Endodermal cell (in vitro differentiated cells): ENCODE data around the gene UNC13C. TPM values are rescaled to one million over a fixed set of nuclear protein-coding genes. Genes with fewer than 3 reads are reported as not detected.

Source experiments
- DNase-seq: peaks from one replicate; pipeline ENCODE4 v3.0.0-alpha.2; 2017
- H3K27ac ChIP-seq: 2 replicates; pipeline ENCODE4 v1.5.1; 2013; ENCODE audit warnings: mild to moderate bottlenecking, low read depth, low read length, moderate library complexity
- H3K27me3 ChIP-seq: 2 replicates; pipeline ENCODE4 v1.6.1; 2013; ENCODE audit warnings: mild to moderate bottlenecking, low read length, moderate library complexity; ENCODE audit not compliant: insufficient read depth, control insufficient read depth, poor library complexity, severe bottlenecking
- H3K36me3 ChIP-seq: 2 replicates; pipeline ENCODE4 v1.7.0; 2013; ENCODE audit warnings: mild to moderate bottlenecking, low read length, moderate library complexity; ENCODE audit not compliant: control insufficient read depth, insufficient read depth
- H3K4me1 ChIP-seq: one replicate; pipeline ENCODE4 v1.7.0; 2013; ENCODE audit warnings: low read length; ENCODE audit not compliant: control insufficient read depth, insufficient read depth
- H3K4me3 ChIP-seq: 2 replicates; pipeline ENCODE4 v1.5.1; 2013; ENCODE audit warnings: mild to moderate bottlenecking, low read length, moderate library complexity
- H3K9ac ChIP-seq: 2 replicates; pipeline ENCODE4 v1.6.1; 2013; ENCODE audit warnings: mild to moderate bottlenecking, low read length, moderate library complexity; ENCODE audit not compliant: poor library complexity, severe bottlenecking; ENCODE audit errors: extremely low read depth
- H3K9me3 ChIP-seq: 2 replicates; pipeline ENCODE4 v1.6.1; 2013; ENCODE audit warnings: mild to moderate bottlenecking, low read length, moderate library complexity; ENCODE audit not compliant: control insufficient read depth
- H3K27ac Mint-ChIP-seq: 2 replicates; pipeline ENCODE4 v1.8.0; 2020; ENCODE audit warnings: mixed read lengths
- H3K27me3 Mint-ChIP-seq: 2 replicates; pipeline ENCODE4 v1.8.0; 2021; ENCODE audit warnings: mild to moderate bottlenecking, mixed read lengths; ENCODE audit not compliant: insufficient read depth
- H3K36me3 Mint-ChIP-seq: 2 replicates; pipeline ENCODE4 v1.8.0; 2020; ENCODE audit warnings: low read depth, mixed read lengths
- H3K4me1 Mint-ChIP-seq: 2 replicates; pipeline ENCODE4 v1.8.0; 2020; ENCODE audit warnings: mixed read lengths
- H3K4me3 Mint-ChIP-seq: 2 replicates; pipeline ENCODE4 v1.8.0; 2020; ENCODE audit warnings: mild to moderate bottlenecking, moderate library complexity, mixed read lengths
- H3K9me3 Mint-ChIP-seq: 2 replicates; pipeline ENCODE4 v1.8.0; 2020; ENCODE audit warnings: mild to moderate bottlenecking, mixed read lengths
- WGBS, 2 experiments: methylation state at CpG; one replicate each; pipeline versions ENCODE4 v1.1.5 to v1.1.7; 2013; ENCODE audit warnings: missing lambda C conversion rate in 2 of 2, mixed read lengths in 1 of 2; ENCODE audit not compliant: insufficient coverage in 1 of 2, insufficient read length in 1 of 2; 5-methylcytosine and 5-hydroxymethylcytosine counted together
- total RNA-seq, 2 donors: library from RNA; stranded (reverse); fragmentation: NEBNext Ultra II Directional in 1 of 2; extraction: Animal tissue kit (Norgen Biotek cat#: 25700) in 1 of 2; gene quantifications; 2 replicates in 1 of 2; 3 replicates in 1 of 2; pipeline ENCODE4 v1.2.1, GENCODE V29; 2021
- TF ChIP-seq, protein P1 (sequence below): fragments of 200-600 bp; sonication (generic); conservative IDR thresholded peaks from 2 replicates; pipeline ENCODE4 v1.5.0; 2021; ENCODE audit warnings: antibody characterized with exemption, mild to moderate bottlenecking

UNC13C gene
- total RNA-seq, 2 donors from 2014 or later, result 7.2 to 19.9 TPM

DNA sequence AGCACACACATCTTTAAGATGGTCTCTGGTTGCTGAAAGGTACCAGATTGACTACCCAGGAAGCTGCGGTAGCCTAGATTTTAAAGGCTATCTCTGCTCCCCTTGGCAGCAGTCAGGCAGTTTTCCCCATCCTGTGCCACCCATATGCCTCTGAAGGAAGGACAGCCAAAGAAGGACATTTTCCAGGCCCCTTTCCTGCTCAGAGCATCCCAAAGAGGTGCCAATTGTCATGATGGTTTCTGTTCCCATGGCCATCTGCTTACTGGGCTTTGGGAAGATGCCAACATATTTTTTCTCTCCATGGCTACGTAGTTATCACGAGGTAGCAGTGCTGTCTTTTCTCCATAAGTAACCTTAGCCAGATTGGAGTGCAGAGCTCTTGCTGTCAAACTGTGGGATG is 39.7 kb downstream of the UNC13C start:
- peaks cover 21% of the 10 kb centered on the region for H3K36me3 Mint-ChIP-seq
- no peaks in the 10 kb centered on the region for H3K27me3 ChIP-seq
- WGBS, 2 experiments, result 88 to 97% methylated on average over 3 of the region's 3 CpGs
- H3K4me1 Mint-ChIP-seq, result no peaks in the 10 kb centered on the region
- H3K4me1 ChIP-seq, result no peaks in the 10 kb centered on the region
- H3K9ac ChIP-seq, result no peak overlapping the region
- H3K9me3 ChIP-seq, result no peaks in the 10 kb centered on the region
- H3K36me3 ChIP-seq, result no peaks in the 10 kb centered on the region
- no peak overlapping the region for H3K4me3 Mint-ChIP-seq
- H3K4me3 ChIP-seq, result no peak overlapping the region
- no peak overlapping the region for H3K27ac Mint-ChIP-seq
- no peaks in the 10 kb centered on the region for H3K9me3 Mint-ChIP-seq
- TF ChIP-seq, protein P1, sequence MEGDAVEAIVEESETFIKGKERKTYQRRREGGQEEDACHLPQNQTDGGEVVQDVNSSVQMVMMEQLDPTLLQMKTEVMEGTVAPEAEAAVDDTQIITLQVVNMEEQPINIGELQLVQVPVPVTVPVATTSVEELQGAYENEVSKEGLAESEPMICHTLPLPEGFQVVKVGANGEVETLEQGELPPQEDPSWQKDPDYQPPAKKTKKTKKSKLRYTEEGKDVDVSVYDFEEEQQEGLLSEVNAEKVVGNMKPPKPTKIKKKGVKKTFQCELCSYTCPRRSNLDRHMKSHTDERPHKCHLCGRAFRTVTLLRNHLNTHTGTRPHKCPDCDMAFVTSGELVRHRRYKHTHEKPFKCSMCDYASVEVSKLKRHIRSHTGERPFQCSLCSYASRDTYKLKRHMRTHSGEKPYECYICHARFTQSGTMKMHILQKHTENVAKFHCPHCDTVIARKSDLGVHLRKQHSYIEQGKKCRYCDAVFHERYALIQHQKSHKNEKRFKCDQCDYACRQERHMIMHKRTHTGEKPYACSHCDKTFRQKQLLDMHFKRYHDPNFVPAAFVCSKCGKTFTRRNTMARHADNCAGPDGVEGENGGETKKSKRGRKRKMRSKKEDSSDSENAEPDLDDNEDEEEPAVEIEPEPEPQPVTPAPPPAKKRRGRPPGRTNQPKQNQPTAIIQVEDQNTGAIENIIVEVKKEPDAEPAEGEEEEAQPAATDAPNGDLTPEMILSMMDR, result no peak
- no peak overlapping the region for H3K27ac ChIP-seq
- no peak for DNase-seq
- H3K27me3 Mint-ChIP-seq, result no peaks in the 10 kb centered on the region

- Histone ChIP-seq H3K36me3 (no peaks in the 10 kb centered on the region), H3K27me3 (no peaks in the 10 kb centered on the region), H3K4me1 (no peaks in the 10 kb centered on the region), H3K4me3 (no peak overlapping the region), H3K9me3 (no peaks in the 10 kb centered on the region), H3K27ac (no peak overlapping the region), H3K9ac (no peak overlapping the region)
- no peak overlapping the region for H3K27ac Mint-ChIP-seq
- H3K27me3 Mint-ChIP-seq, result no peaks in the 10 kb centered on the region
- TF ChIP-seq, protein P1, result no peak
- H3K4me1 Mint-ChIP-seq, result peaks cover 6% of the 10 kb centered on the region
- no peak overlapping the region for H3K4me3 Mint-ChIP-seq
- peaks cover 5% of the 10 kb centered on the region for H3K36me3 Mint-ChIP-seq
- H3K9me3 Mint-ChIP-seq, result peaks cover 2% of the 10 kb centered on the region
- no peak for DNase-seq
- 83 to 84% methylated on average over 1 to 3 of the region's 3 CpGs for WGBS, 2 experiments
Measured at GRCh38 chr15:54026258-54026657, 48.0 kb downstream of the UNC13C start.

DNA sequence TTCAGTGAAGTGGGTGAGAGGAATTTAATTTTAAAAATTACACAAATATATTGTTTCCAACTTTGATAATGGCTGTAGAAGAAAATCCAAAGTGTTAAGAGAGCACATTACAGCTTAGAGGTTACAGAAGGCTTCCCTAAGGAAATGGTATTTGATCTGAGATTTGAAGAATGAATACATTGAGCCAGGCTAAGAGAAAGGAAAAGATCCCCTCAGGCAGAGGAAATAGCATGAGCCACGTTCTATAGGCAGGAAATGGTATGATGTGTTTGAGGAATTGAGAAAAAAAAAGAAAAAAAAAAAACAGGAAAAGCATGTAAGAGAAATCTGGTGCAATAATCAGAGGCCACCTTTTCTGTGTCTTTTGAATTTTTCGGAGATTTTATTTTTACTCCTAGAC is 48.6 kb downstream of the UNC13C start:
- WGBS, 2 experiments, result 67 to 77% methylated on average over 1 to 2 of the region's 2 CpGs
- peaks cover 6% of the 10 kb centered on the region for H3K9me3 Mint-ChIP-seq
- no peak overlapping the region for H3K27ac Mint-ChIP-seq

More for the DNA sequence above, 48.6 kb downstream of the UNC13C start:
- Mint-ChIP-seq H3K4me3 (no peak overlapping the region), H3K36me3 (peaks cover 4% of the 10 kb centered on the region), H3K4me1 (peaks cover 6% of the 10 kb centered on the region), H3K27me3 (no peaks in the 10 kb centered on the region)
- H3K9me3 ChIP-seq, result no peaks in the 10 kb centered on the region
- no peak overlapping the region for H3K4me3 ChIP-seq
- H3K27ac ChIP-seq, result no peak overlapping the region
- H3K4me1 ChIP-seq, result no peaks in the 10 kb centered on the region
- no peaks in the 10 kb centered on the region for H3K36me3 ChIP-seq
- DNase-seq, result no peak
- TF ChIP-seq, protein P1, result no peak
- H3K9ac ChIP-seq, result no peak overlapping the region
- no peaks in the 10 kb centered on the region for H3K27me3 ChIP-seq
